Smooth muscle cell (in vitro differentiated cells): Measurements from ENCODE around the gene GPR4. TPM values are rescaled to one million over a fixed set of nuclear protein-coding genes. Genes with fewer than 3 reads are reported as not detected.

Experiments
- DNase-seq: peaks from one replicate; lab custom pipeline; 2025; ENCODE audit not compliant: unreplicated experiment; lab: John Stamatoyannopoulos, UW
- H2AFZ ChIP-seq: fragments of 200-600 bp; sonication (generic); 2 replicates; pipeline ENCODE4 v1.6.0; 2016; ENCODE audit warnings: antibody characterized with exemption, low read depth, mild to moderate bottlenecking
- H3F3A ChIP-seq: fragments of 200-600 bp; sonication (generic); 2 replicates; pipeline ENCODE4 v1.6.0; 2017; ENCODE audit warnings: antibody characterized with exemption, low read depth
- H3K27ac ChIP-seq: fragments of 200-600 bp; sonication (generic); 2 replicates; pipeline ENCODE4 v1.5.1; 2016; ENCODE audit warnings: low read depth, mild to moderate bottlenecking
- H3K27me3 ChIP-seq: fragments of 200-600 bp; sonication (generic); 2 replicates; pipeline ENCODE4 v1.6.1; 2016; ENCODE audit warnings: low read depth, mild to moderate bottlenecking
- H3K36me3 ChIP-seq: fragments of 200-600 bp; sonication (generic); 2 replicates; pipeline ENCODE4 v1.5.1; 2016; ENCODE audit warnings: low read depth
- H3K4me1 ChIP-seq: fragments of 200-600 bp; sonication (generic); 2 replicates; pipeline ENCODE4 v1.5.1; 2016; ENCODE audit warnings: low read depth
- H3K4me2 ChIP-seq: fragments of 200-600 bp; sonication (generic); 2 replicates; pipeline ENCODE4 v1.6.0; 2016; ENCODE audit warnings: mild to moderate bottlenecking
- H3K4me3 ChIP-seq: fragments of 200-600 bp; sonication (generic); 2 replicates; pipeline ENCODE4 v1.5.1; 2016; ENCODE audit warnings: mild to moderate bottlenecking
- H3K79me2 ChIP-seq: fragments of 200-600 bp; sonication (generic); 2 replicates; pipeline ENCODE4 v1.6.0; 2016; ENCODE audit warnings: low read depth, mild to moderate bottlenecking
- H3K9ac ChIP-seq: fragments of 200-600 bp; sonication (generic); 2 replicates; pipeline ENCODE4 v1.6.0; 2016; ENCODE audit warnings: low read depth
- H3K9me3 ChIP-seq: fragments of 200-600 bp; sonication (generic); replicated peaks from 2 replicates; pipeline ENCODE4 v1.5.1; 2016; ENCODE audit warnings: low read depth
- H4K20me1 ChIP-seq: fragments of 200-600 bp; sonication (generic); 2 replicates; pipeline ENCODE4 v1.6.0; 2016; ENCODE audit warnings: low read depth
- CTCF ChIP-seq: fragments of 200-600 bp; sonication (generic); IDR thresholded peaks from 2 replicates; pipeline ENCODE4 v1.5.1; 2017; ENCODE audit warnings: borderline replicate concordance, mild to moderate bottlenecking, antibody characterized with exemption; ENCODE audit not compliant: insufficient read depth, poor library complexity, severe bottlenecking
- WGBS: methylation state at CpG from one replicate; pipeline ENCODE4 v1.1.7; 2016; ENCODE audit warnings: low lambda C conversion rate; 5-methylcytosine and 5-hydroxymethylcytosine counted together
- polyA plus RNA-seq: library from polyadenylated mRNA; unstranded; fragments of >200 nt; fragmentation: Nextera tagmentation; extraction: Ambion mirVana; gene quantifications from 2 replicates; pipeline ENCODE4 v1.2.1, GENCODE V29; 2016
- total RNA-seq: library from RNA; depleted of rRNA; stranded (reverse); fragments of >200 nt; gene quantifications from 2 replicates; pipeline ENCODE4 v1.2.3, GENCODE V29; 2014

Gene GPR4
- total and polyA plus RNA-seq, 2 experiments from 2014 or later: not detected

- H3K9me3 ChIP-seq: no peaks in the 10 kb centered on the region
- H2AFZ ChIP-seq: no peak overlapping the region
- peaks cover 23% of the 10 kb centered on the region for H3K79me2 ChIP-seq
- H3K27me3 ChIP-seq: no peaks in the 10 kb centered on the region
- H3F3A ChIP-seq: no peaks in the 10 kb centered on the region
- TF ChIP-seq CTCF: peak; percentile 64
- H4K20me1 ChIP-seq: peaks cover 14% of the 10 kb centered on the region
- no peak overlapping the region for H3K4me3 ChIP-seq
- no peaks in the 10 kb centered on the region for H3K4me1 ChIP-seq
- WGBS: 57% methylated on average over 15 of the region's 15 CpGs
- no peak for DNase-seq
- H3K4me2 ChIP-seq: no peak overlapping the region
- H3K9ac ChIP-seq: no peak overlapping the region
- no peak overlapping the region for H3K27ac ChIP-seq
- H3K36me3 ChIP-seq: no peaks in the 10 kb centered on the region
Measured at GRCh38 chr19:45569619-45570421, 32.2 kb downstream of the GPR4 start.

- H3K27me3 ChIP-seq: no peaks in the 10 kb centered on the region
- no peak overlapping the region for H3K4me3 ChIP-seq
- no peak overlapping the region for H3K27ac ChIP-seq
- peaks cover 14% of the 10 kb centered on the region for H4K20me1 ChIP-seq
- no peak for DNase-seq
- 94% methylated on average over 3 of the region's 3 CpGs for WGBS
- H3K4me1 ChIP-seq: no peaks in the 10 kb centered on the region
- H3K79me2 ChIP-seq: peaks cover 21% of the 10 kb centered on the region
- no peaks in the 10 kb centered on the region for H3K36me3 ChIP-seq
- TF ChIP-seq CTCF: no peak
- no peak overlapping the region for H3K9ac ChIP-seq
- no peaks in the 10 kb centered on the region for H3K9me3 ChIP-seq
- no peaks in the 10 kb centered on the region for H3F3A ChIP-seq
- H3K4me2 ChIP-seq: no peak overlapping the region
- no peak overlapping the region for H2AFZ ChIP-seq
Measured at GRCh38 chr19:45568732-45569131, 33.3 kb downstream of the GPR4 start.

- H2AFZ ChIP-seq: no peak overlapping the region
- H3K27ac ChIP-seq: no peak overlapping the region
- no peaks in the 10 kb centered on the region for H3K36me3 ChIP-seq
- no peaks in the 10 kb centered on the region for H3K27me3 ChIP-seq
- H3K4me3 ChIP-seq: no peak overlapping the region
- no peaks in the 10 kb centered on the region for H3K9me3 ChIP-seq
- no peak overlapping the region for H3K9ac ChIP-seq
- peaks cover 14% of the 10 kb centered on the region for H4K20me1 ChIP-seq
- H3F3A ChIP-seq: no peaks in the 10 kb centered on the region
- no peak overlapping the region for H3K4me2 ChIP-seq
- peaks cover 11% of the 10 kb centered on the region for H3K79me2 ChIP-seq
- 75% methylated on average over 2 of the region's 2 CpGs for WGBS
- no peak for DNase-seq
- no peaks in the 10 kb centered on the region for H3K4me1 ChIP-seq
- TF ChIP-seq CTCF: no peak
Measured at GRCh38 chr19:45567609-45568008, 34.4 kb downstream of the GPR4 start.

DNA sequence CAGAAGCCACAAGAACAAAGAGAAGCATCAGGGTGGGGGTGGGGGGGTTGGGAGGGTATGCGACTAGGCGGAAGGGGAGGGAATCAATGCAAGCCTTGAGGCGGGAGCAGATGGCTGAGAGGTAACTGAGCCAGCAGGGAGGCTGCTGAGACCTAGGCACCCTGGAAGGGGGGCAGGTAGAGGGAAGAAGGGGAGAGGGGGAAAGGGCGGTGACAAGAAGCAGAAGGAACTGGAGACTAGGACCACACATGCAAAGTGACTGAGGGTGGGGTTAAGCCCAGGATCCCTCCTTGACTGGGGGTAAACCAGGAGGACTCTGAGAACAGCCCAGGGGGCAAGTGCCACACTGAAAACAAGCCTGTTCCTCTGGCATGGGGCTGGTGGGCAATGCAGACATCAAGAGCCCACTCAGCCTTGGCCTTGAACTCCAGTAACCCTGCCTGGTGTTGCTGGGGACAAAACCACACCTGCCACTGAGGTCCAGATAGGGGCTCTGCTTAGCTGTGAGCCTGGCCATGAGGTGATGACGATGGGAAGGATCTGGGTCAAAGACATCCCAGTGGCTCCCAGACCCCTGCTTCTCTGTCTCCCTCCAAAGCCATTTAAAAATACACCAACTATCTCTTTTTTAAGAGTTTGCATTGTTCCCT is 37.8 kb downstream of the GPR4 start:
- Histone ChIP-seq H3F3A (no peaks in the 10 kb centered on the region), H3K79me2 (no peaks in the 10 kb centered on the region), H2AFZ (no peak overlapping the region), H3K27ac (no peak overlapping the region), H3K9ac (no peak overlapping the region), H3K4me1 (no peaks in the 10 kb centered on the region), H3K4me2 (no peak overlapping the region), H3K36me3 (no peaks in the 10 kb centered on the region), H4K20me1 (peaks cover 6% of the 10 kb centered on the region), H3K4me3 (no peak overlapping the region), H3K27me3 (no peaks in the 10 kb centered on the region), H3K9me3 (no peaks in the 10 kb centered on the region)
- WGBS: 59% methylated on average over 4 of the region's 5 CpGs
- no peak for DNase-seq
- TF ChIP-seq CTCF: no peak
